Neural progenitor cell (in vitro differentiated cells): ENCODE results near the gene PJVK.

Experiments
- CTCF ChIP-seq: fragments of 200-600 bp; sonication (generic); IDR thresholded peaks from 2 replicates; pipeline ENCODE4 v1.5.1; 2017; ENCODE audit warnings: antibody characterized with exemption, mild to moderate bottlenecking
- EZH2 ChIP-seq: fragments of 200-600 bp; sonication (generic); IDR thresholded peaks from 2 replicates; pipeline ENCODE4 v1.6.1; 2017; ENCODE audit warnings: antibody characterized with exemption, mild to moderate bottlenecking, moderate library complexity

GRCh38 chr2:178452334-178452733 lies 1.2 kb downstream of the PJVK start:
- TF ChIP-seq CTCF (no peak), EZH2 (no peak)
